ENCODE measurements around the gene NPB. TPM values are rescaled to one million over a fixed set of nuclear protein-coding genes. Genes with fewer than 3 reads are reported as not detected.

Gene NPB
- total RNA-seq, 1 experiment from 2014 or later, result not detected

DNA sequence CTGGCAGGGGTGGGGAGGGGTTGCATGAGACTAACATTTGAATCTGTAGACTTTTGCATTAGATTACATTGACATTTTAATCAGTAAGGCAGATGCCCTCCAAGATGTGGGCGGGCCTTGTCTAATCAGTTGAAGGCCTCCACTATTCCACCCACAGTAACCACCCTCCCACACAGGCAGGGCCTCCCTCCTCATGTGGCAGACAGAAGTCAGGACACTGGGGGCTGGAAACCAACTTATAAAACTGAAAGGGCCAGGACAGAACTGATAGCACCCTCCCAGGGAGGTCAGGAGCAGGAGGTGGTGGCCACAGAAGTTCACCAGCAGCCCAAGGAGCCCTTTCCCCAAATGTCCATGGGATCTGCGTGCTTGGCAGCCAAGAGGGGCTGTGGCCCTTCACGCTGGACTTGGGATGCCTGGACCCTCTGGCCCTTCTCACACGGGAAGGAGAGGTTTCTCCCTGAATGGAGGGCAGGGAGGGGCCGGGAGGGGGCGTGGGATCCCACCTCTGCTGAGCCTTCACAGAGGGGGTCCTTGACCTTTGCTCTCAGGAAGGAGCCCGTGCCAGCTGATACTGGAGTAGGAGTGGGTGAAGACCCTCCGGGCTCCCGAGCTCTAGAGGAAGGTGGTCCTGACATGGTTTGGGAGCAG is 30.4 kb downstream of the NPB start:
- DNase-seq, result no peak
- Histone ChIP-seq H3K36me3 (ENCODE audit: insufficient read depth, low read length) (no peaks in the 10 kb centered on the region), H4K20me1 (ENCODE audit: insufficient read depth, low read depth, low read length) (no peaks in the 10 kb centered on the region), H3K4me1 (ENCODE audit: low read length) (peaks cover 8% of the 10 kb centered on the region), H3K9me2 (replicated peaks; ENCODE audit: insufficient read depth, low read length) (no peaks in the 10 kb centered on the region), H3K27ac (ENCODE audit: low read length) (no peak overlapping the region), H2AFZ (ENCODE audit: low read length) (no peak overlapping the region), H3K4me3 (ENCODE audit: low read length) (no peak overlapping the region), H3K27me3 (ENCODE audit: low read length) (no peaks in the 10 kb centered on the region), H3K4me2 (ENCODE audit: low read depth, low read length, poor library complexity, severe bottlenecking) (no peak overlapping the region), H3K9ac (ENCODE audit: low read length) (no peak overlapping the region), H3K9me3 (ENCODE audit: low read length) (no peaks in the 10 kb centered on the region), H3K79me2 (ENCODE audit: low read length) (no peaks in the 10 kb centered on the region)

DNA sequence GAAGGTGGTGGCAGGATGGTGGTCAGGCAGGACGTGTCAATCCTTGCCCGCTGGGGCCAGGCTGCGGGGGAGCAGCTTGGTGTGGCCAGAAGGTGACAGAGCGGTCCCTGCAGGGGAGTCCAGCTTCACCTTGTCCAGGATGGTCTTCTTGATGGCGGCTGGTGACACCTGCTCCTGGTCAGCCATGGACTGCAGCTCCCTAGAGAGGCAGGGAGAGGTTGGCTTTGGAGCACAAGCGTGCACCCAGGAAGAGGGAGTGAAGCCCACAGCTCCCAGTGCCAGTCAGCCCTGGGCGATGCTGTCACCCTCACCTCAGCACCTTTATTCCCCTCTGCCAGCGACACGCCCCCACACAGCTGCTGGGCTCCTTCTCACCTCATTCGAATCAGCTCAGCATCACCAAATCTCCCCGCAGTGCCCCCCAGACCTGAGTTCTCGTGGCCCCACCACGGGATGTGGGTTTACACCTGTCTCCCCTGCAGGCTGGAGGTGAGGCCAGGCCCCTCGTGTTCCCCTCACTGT is 31.2 kb downstream of the NPB start:
- no peaks in the 10 kb centered on the region for H3K9me3 ChIP-seq (ENCODE audit: low read length)
- H3K36me3 ChIP-seq (ENCODE audit: insufficient read depth, low read length), result no peaks in the 10 kb centered on the region
- DNase-seq, result no peak
- no peaks in the 10 kb centered on the region for H3K9me2 ChIP-seq (replicated peaks; ENCODE audit: insufficient read depth, low read length)
- no peak overlapping the region for H3K9ac ChIP-seq (ENCODE audit: low read length)
- H3K4me1 ChIP-seq (ENCODE audit: low read length), result peaks cover 5% of the 10 kb centered on the region
- no peak overlapping the region for H2AFZ ChIP-seq (ENCODE audit: low read length)
- no peak overlapping the region for H3K4me3 ChIP-seq (ENCODE audit: low read length)
- no peaks in the 10 kb centered on the region for H3K79me2 ChIP-seq (ENCODE audit: low read length)
- no peaks in the 10 kb centered on the region for H4K20me1 ChIP-seq (ENCODE audit: insufficient read depth, low read depth, low read length)
- H3K4me2 ChIP-seq (ENCODE audit: low read depth, low read length, poor library complexity, severe bottlenecking), result no peak overlapping the region
- H3K27ac ChIP-seq (ENCODE audit: low read length), result no peak overlapping the region
- no peaks in the 10 kb centered on the region for H3K27me3 ChIP-seq (ENCODE audit: low read length)

DNA sequence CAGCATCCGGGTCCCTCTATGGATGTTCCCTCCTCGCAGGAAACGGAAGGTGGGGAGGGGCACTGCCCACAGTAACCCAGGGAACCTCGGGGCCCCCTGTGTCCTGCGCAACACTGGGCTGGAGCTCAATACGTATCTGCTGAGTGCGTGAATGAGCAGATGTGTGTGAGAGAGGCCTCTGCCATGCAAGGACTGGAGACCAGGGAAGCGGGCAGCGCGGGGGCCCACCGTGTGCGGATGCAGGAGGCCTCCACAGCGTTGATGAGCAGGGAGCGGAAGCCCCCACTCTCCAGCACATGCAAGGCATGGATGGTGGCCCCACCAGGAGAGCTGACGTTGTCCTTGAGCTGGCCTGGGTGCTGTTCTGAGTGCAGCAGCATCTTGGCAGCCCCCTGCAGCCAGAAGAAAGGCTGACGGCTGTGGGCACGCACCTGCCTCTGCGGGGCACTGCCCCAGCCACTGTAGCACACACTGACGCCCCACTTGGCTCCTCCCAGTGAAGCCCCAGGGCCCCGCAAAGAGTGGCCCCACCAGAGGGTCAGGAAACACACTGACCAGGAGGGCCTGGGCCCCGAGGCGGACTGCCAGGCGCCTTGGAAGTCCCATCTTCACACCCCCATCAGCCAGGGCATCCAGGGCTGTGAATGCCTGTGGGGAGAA is 32.2 kb downstream of the NPB start:
- no peaks in the 10 kb centered on the region for H3K4me1 ChIP-seq (ENCODE audit: low read length)
- H3K79me2 ChIP-seq (ENCODE audit: low read length), result no peaks in the 10 kb centered on the region
- no peak overlapping the region for H3K4me3 ChIP-seq (ENCODE audit: low read length)
- H3K27me3 ChIP-seq (ENCODE audit: low read length), result no peaks in the 10 kb centered on the region
- H3K4me2 ChIP-seq (ENCODE audit: low read depth, low read length, poor library complexity, severe bottlenecking), result no peak overlapping the region
- H3K9me2 ChIP-seq (replicated peaks; ENCODE audit: insufficient read depth, low read length), result no peaks in the 10 kb centered on the region
- no peak overlapping the region for H3K27ac ChIP-seq (ENCODE audit: low read length)
- no peak overlapping the region for H3K9ac ChIP-seq (ENCODE audit: low read length)
- no peak for DNase-seq
- H3K9me3 ChIP-seq (ENCODE audit: low read length), result no peaks in the 10 kb centered on the region
- no peak overlapping the region for H2AFZ ChIP-seq (ENCODE audit: low read length)
- no peaks in the 10 kb centered on the region for H4K20me1 ChIP-seq (ENCODE audit: insufficient read depth, low read depth, low read length)
- H3K36me3 ChIP-seq (ENCODE audit: insufficient read depth, low read length), result no peaks in the 10 kb centered on the region

- H3K4me1 ChIP-seq (ENCODE audit: low read length), result no peaks in the 10 kb centered on the region
- no peak overlapping the region for H3K9ac ChIP-seq (ENCODE audit: low read length)
- H2AFZ ChIP-seq (ENCODE audit: low read length), result no peak overlapping the region
- H4K20me1 ChIP-seq (ENCODE audit: insufficient read depth, low read depth, low read length), result no peaks in the 10 kb centered on the region
- no peak overlapping the region for H3K27ac ChIP-seq (ENCODE audit: low read length)
- H3K36me3 ChIP-seq (ENCODE audit: insufficient read depth, low read length), result no peaks in the 10 kb centered on the region
- no peak for DNase-seq
- H3K79me2 ChIP-seq (ENCODE audit: low read length), result no peaks in the 10 kb centered on the region
- no peaks in the 10 kb centered on the region for H3K9me2 ChIP-seq (replicated peaks; ENCODE audit: insufficient read depth, low read length)
- no peaks in the 10 kb centered on the region for H3K27me3 ChIP-seq (ENCODE audit: low read length)
- no peak overlapping the region for H3K4me3 ChIP-seq (ENCODE audit: low read length)
- no peaks in the 10 kb centered on the region for H3K9me3 ChIP-seq (ENCODE audit: low read length)
- H3K4me2 ChIP-seq (ENCODE audit: low read depth, low read length, poor library complexity, severe bottlenecking), result no peak overlapping the region
These were observed 33.0 kb downstream of the NPB start for GRCh38 chr17:81934850-81935708.

DNA sequence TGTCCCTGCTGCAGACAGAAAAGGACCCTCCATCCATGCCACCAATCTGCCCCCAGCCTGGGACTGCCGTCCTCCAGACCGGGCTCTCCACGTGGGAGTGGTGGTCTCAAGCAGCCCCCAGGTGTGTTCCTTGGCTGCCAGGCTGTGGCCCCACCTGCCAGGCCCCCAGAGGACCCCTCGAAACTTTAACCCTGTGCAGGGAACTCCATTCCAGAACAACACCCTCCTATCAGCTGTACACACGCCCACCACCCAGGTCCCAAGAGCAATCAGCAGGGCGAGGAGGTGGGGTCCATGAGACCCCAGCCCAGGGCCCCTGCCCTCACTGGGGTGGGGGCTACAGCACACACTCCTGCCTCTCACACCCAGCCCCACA is 33.7 kb downstream of the NPB start:
- DNase-seq, result no peak
- no peaks in the 10 kb centered on the region for H3K36me3 ChIP-seq (ENCODE audit: insufficient read depth, low read length)
- H3K9me3 ChIP-seq (ENCODE audit: low read length), result no peaks in the 10 kb centered on the region
- no peak overlapping the region for H3K4me2 ChIP-seq (ENCODE audit: low read depth, low read length, poor library complexity, severe bottlenecking)
- H3K27ac ChIP-seq (ENCODE audit: low read length), result no peak overlapping the region
- H3K4me3 ChIP-seq (ENCODE audit: low read length), result no peak overlapping the region
- H3K79me2 ChIP-seq (ENCODE audit: low read length), result no peaks in the 10 kb centered on the region
- no peaks in the 10 kb centered on the region for H3K9me2 ChIP-seq (replicated peaks; ENCODE audit: insufficient read depth, low read length)
- no peak overlapping the region for H2AFZ ChIP-seq (ENCODE audit: low read length)
- H3K9ac ChIP-seq (ENCODE audit: low read length), result no peak overlapping the region
- H4K20me1 ChIP-seq (ENCODE audit: insufficient read depth, low read depth, low read length), result no peaks in the 10 kb centered on the region
- H3K27me3 ChIP-seq (ENCODE audit: low read length), result no peaks in the 10 kb centered on the region
- H3K4me1 ChIP-seq (ENCODE audit: low read length), result no peaks in the 10 kb centered on the region

DNA sequence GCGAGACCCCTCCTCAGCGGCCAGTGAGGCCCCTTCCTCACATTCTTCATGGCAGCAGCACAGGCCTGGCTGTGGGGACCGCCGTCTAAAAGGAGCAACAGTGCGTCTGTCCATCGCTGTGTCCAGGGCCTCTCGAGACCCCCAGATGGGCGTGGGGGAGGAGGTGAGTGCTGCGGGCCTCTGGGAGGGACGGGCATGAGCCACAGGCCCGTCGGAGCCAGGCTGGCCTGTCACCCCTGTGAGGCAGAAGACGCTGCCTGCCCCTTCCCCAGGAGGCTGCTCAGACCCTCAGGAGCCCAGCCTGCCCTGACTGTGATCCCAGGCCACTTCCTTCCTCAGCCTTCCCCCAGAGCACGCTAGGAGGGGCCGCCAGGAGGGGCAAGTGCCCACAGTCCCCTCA is 37.2 kb downstream of the NPB start:
- Histone ChIP-seq H3K36me3 (ENCODE audit: insufficient read depth, low read length) (no peaks in the 10 kb centered on the region), H3K4me2 (ENCODE audit: low read depth, low read length, poor library complexity, severe bottlenecking) (no peak overlapping the region), H3K9ac (ENCODE audit: low read length) (no peak overlapping the region), H3K9me2 (replicated peaks; ENCODE audit: insufficient read depth, low read length) (no peaks in the 10 kb centered on the region), H4K20me1 (ENCODE audit: insufficient read depth, low read depth, low read length) (no peaks in the 10 kb centered on the region), H3K4me3 (ENCODE audit: low read length) (no peak overlapping the region), H2AFZ (ENCODE audit: low read length) (no peak overlapping the region), H3K79me2 (ENCODE audit: low read length) (no peaks in the 10 kb centered on the region), H3K27ac (ENCODE audit: low read length) (no peak overlapping the region), H3K27me3 (ENCODE audit: low read length) (no peaks in the 10 kb centered on the region), H3K9me3 (ENCODE audit: low read length) (no peaks in the 10 kb centered on the region), H3K4me1 (ENCODE audit: low read length) (peaks cover 11% of the 10 kb centered on the region)
- DNase-seq, result no peak

GRCh38 chr17:81939881-81940385 is 37.9 kb downstream of the NPB start:
- H3K27me3 ChIP-seq (ENCODE audit: low read length), result no peaks in the 10 kb centered on the region
- H3K9me2 ChIP-seq (replicated peaks; ENCODE audit: insufficient read depth, low read length), result no peaks in the 10 kb centered on the region
- no peak overlapping the region for H2AFZ ChIP-seq (ENCODE audit: low read length)
- H3K4me1 ChIP-seq (ENCODE audit: low read length), result peaks cover 11% of the 10 kb centered on the region
- no peak for DNase-seq
- no peaks in the 10 kb centered on the region for H4K20me1 ChIP-seq (ENCODE audit: insufficient read depth, low read depth, low read length)
- H3K36me3 ChIP-seq (ENCODE audit: insufficient read depth, low read length), result no peaks in the 10 kb centered on the region
- H3K9ac ChIP-seq (ENCODE audit: low read length), result no peak overlapping the region
- H3K4me3 ChIP-seq (ENCODE audit: low read length), result no peak overlapping the region
- no peaks in the 10 kb centered on the region for H3K79me2 ChIP-seq (ENCODE audit: low read length)
- H3K27ac ChIP-seq (ENCODE audit: low read length), result no peak overlapping the region
- no peak overlapping the region for H3K4me2 ChIP-seq (ENCODE audit: low read depth, low read length, poor library complexity, severe bottlenecking)
- no peaks in the 10 kb centered on the region for H3K9me3 ChIP-seq (ENCODE audit: low read length)

Measured in Karpas-422 (cell line).